Measurements from ENCODE around the gene FRMD1. TPM values are rescaled to one million over a fixed set of nuclear protein-coding genes. Genes with fewer than 3 reads are reported as not detected.

FRMD1 gene
- total RNA-seq, 4 donors from 2014 or later: 0.79 to 4.8 (median 1.7) TPM

- DNase-seq (ENCODE audit: low spot score) (no peak), ATAC-seq (ENCODE audit: low FRiP score) (peak; percentile 18)
- TF ChIP-seq CTCF (IDR thresholded peaks at IDR 0.05): no peak
Measured at GRCh38 chr6:168035661-168036545, 43.1 kb downstream of the FRMD1 start.

- no peak for TF ChIP-seq CTCF (IDR thresholded peaks at IDR 0.05)
- DNase-seq (ENCODE audit: low spot score) (no peak), ATAC-seq (ENCODE audit: low FRiP score) (peak; percentile 62)
Measured at GRCh38 chr6:168035098-168035660, 43.8 kb downstream of the FRMD1 start.

GRCh38 chr6:168034537-168034936 is 44.5 kb downstream of the FRMD1 start:
- TF ChIP-seq CTCF (IDR thresholded peaks at IDR 0.05): no peak
- ATAC-seq (ENCODE audit: low FRiP score): no peak
- DNase-seq (ENCODE audit: low spot score): no peak

- no peak for TF ChIP-seq CTCF (IDR thresholded peaks at IDR 0.05)
- ATAC-seq (ENCODE audit: low FRiP score) (no peak), DNase-seq (ENCODE audit: low spot score) (no peak)
Measured at GRCh38 chr6:168033791-168034190, 45.2 kb downstream of the FRMD1 start.

- ATAC-seq (ENCODE audit: low FRiP score) (no peak), DNase-seq (ENCODE audit: low spot score) (no peak)
- no peak for TF ChIP-seq CTCF (IDR thresholded peaks at IDR 0.05)
Measured at GRCh38 chr6:168032005-168032760, 46.8 kb downstream of the FRMD1 start.

GRCh38 chr6:168031411-168031971 is 47.5 kb downstream of the FRMD1 start:
- DNase-seq (ENCODE audit: low spot score) (no peak), ATAC-seq (ENCODE audit: low FRiP score) (no peak)
- no peak for TF ChIP-seq CTCF (IDR thresholded peaks at IDR 0.05)

All from omental fat pad (tissue), 4 donors.